Renal pelvis (tissue), 4 donors: ENCODE data around the gene ATP1A1. TPM values are rescaled to one million over a fixed set of nuclear protein-coding genes. Genes with fewer than 3 reads are reported as not detected.

Experiments
- DNase-seq: peaks from one replicate; pipeline ENCODE4 v3.0.0-alpha.2; 2013
- polyA plus RNA-seq, 3 donors: library from polyadenylated mRNA; unstranded; fragments of 120-200 nt; gene quantifications; one replicate each; pipeline ENCODE4 v1.2.1, GENCODE V29; 2013; ENCODE audit not compliant: insufficient read length in 3 of 3

Gene ATP1A1
- polyA plus RNA-seq, 3 donors: 758 to 858 (median 851) TPM

DNA sequence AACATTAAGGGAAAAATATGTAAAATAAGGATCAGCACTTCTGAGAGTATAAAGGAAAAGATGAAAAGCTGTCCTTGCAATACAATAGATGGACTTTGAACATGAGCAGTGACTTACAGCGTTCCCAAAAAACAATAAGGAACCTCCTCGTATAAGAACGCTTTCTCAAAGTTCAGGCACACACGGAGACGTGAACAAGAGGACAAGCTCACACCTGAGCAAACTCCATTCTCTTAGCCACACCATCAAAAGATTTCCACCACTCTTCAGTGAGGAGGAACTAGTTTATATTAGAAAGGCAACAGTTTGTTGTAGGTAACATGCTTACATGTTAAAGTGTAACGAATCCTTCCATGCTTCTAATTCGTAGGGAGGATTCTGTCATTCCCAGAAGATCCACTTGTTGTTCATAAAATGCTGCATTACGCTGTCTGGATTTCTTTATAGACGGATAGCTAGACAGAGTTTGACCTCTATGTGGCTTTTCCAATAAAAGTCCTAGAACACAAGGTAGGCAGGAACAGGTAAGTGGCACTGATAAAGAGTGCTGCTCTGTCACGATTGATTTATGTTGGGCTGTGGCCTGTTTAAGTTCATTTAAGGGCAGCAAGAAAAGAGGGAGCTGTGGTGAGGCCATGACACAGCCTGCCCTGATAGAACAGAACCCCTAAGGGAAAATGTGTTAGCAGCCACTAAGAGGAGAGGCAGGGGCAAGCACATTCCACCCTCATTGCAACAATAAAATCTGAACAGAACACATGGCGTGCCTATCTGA lies 37.0 kb upstream of the ATP1A1 start:
- DNase-seq: no peak

DNA sequence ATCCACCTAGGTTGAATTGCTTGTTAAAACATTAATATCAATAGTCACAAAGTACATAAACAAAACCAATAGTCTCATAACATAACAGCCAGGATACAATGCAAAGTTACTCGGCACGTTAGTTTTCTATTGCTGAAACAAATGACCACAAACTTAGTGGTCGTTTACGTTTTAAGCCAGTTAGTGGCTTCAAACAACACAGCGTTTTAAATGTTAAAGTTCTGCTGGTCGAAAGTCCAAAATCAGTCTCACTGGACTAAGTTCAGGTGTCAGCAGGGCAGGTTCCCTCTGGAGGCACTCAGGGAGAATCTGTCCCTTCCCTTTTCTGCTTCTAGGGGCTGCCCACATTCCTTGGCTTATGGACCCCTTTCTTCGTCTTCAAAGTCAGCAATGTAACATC lies 35.6 kb upstream of the ATP1A1 start:
- DNase-seq: no peak

DNA sequence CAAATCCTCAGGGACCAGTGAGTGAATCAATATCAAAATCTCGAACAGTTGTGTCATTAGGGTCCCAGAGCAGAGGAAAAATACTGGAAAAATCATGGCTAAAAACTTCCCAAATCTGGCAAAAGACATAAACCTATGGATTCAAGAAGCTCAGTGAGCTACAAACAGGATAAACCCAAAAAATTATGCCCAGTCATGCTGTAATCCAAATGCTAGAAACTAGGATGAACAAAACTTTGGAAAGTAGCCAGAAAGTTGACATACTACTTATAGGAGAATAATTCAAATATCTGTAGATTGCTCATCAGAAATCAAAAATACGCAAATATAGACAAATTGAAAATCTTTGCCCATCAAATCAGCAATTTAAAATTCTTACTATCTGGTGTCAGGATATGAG lies 34.6 kb upstream of the ATP1A1 start:
- no peak for DNase-seq

DNA sequence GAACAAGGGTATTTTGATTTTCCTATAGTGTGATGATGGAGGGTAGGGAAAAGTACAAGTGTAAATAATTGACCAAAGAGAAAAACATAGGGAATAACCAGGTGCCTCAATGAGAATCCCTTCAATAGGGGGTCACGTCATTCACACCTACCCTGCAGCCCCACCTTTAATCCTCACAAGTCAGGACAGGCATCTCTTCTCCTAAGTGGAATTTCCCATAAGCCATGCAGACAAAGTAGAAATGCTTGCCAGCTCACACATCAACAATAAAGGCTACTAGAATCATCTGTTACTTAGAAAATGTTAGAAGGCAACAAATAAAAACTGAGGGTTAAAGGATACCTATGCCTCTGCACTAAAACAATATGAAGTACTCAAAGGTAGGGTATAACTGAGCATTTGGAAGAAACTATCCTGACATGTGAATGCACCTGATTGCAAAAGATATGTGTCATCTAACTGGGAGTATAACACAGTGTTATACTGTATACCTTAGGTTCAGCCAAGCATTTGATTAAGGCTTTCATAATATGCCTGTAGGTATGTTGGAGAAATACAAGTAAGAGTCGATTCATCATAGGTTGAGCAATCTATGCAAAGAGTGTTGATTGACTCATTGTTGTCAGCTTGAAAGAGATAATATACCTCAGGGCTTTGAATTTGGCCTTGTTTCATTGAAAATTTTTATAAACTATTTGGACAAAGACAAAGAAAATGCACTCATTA lies 32.4 kb upstream of the ATP1A1 start:
- no peak for DNase-seq

DNA sequence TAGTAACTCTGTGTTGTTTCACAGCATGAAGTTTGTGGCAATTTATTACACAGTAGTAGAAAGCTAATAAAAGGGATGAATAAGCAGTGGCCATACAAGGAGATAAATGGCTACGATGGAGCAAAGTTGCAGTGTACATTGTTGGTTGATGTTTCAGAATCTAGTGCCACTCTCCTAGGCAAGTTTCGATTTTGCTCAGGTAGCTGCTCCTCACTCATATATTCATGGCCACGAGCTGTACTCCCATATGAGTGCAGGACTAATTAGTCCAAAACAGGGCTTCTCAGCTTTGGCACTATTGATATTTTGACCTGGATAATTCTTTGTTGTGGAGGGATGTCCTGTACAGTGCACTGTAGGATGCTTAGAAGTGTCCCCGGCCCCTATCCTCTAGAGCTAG lies 30.0 kb upstream of the ATP1A1 start:
- DNase-seq: no peak

DNA sequence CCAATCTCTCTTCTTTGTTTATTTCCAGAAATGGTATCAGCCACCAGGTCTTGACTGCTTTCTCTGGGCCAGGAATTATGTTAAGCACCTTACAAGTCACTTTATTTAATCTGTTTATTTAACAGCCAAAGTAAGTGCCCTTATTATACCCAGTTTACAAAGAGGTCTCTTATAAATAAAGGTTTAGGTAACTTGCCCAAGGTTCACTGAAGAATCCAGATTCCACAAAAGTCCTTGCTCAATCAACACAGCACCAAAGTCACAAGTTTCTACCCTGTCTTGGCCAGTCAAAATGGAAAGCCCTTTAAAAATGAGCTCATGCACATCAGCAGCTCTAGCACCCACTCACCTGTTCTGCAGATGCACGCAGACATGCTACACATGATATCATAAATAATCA lies 28.0 kb upstream of the ATP1A1 start:
- no peak for DNase-seq

DNA sequence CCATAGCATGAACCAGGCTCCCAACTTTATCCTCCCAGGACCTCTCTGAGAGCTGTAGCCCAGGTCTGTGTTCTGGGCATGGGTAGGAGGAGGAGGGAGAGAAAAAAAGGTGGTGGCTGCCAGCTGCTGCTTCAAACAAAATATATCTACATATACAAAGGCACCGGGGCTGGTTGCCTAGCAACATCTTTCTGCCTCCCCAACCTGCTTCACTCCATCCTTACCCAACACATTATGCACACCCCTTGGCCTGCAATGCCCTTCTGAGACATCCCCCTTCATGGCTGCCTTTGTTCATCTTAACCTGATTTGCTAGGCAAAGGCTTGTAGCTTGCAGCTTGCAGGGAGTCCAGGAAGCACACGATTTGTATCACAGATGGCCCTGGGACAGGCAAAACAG lies 27.2 kb upstream of the ATP1A1 start:
- DNase-seq: no peak

DNA sequence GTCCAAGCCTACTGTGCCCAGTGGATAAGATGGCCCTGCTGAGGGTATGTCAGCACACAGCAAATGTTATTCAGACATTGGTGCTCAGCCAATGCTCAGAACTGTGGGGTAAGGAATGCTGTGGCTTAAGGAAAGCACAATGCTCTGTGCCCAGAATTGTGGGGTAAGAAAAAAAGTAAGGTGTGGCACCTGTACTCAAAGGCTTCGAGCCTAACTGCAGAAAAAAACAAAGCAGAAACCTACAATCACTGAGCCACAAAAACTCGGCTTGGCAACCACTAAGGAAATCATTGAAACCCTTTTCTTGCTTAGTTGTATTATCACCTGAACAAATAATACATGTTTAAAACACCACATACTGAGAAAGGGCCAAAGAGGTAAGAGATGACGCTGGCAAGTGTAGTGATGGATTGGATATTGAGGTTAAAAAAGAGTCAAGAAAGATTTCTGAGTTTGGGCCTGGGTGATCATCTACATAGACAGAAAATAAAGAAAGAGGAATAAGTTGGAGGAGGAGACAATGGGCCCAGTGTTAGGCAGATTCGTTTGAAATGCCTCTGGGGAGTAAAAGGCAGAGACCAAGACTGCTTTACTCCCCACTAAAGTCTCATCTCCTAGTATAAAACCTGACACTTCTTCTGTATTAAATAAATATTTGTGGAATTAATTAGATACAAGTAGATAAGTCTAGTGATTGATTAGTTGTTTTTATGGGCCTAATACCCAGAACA lies 25.9 kb upstream of the ATP1A1 start:
- DNase-seq: no peak

DNA sequence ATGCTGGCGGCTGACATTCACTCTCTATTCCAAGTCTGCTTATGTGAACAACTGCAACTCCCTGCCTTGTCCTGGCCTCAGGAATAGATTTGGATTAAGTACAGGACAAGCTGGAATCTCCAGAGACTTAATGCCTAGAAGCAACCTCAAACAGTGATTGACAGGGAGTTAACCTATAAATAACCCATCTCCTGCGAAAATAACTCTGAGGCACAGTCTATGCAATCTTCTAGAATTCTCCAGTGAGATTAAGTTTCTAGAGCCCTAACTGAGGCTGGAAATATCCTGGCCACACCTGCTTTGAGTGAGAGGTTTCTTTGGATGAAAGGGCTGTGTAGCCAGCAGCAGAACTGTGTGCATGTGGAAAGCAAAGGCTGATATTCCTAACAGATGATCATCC lies 25.3 kb upstream of the ATP1A1 start:
- DNase-seq: no peak

DNA sequence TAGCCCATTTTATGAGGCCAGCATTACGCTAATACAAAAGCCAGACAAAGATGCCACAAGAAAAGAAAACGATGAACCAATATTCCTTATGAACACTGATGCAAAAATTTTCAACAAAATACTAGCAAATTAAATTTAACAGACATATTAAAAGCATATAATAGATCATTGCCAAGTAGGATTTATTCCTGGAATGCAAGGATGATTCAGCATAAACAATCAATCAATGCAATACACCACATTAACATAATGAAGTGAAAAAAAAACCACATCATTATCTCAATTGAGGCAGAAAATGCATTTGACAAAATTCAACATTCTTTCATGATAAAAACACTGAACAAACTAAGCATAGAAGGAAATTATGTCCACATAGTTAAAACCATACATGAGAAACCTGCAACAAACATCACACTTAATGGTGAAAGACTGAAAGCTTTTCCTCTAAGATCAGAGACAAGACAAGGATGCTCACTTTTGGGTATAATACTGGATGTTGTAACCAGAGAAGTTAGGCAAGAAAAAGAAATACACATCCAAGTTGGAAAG lies 22.9 kb upstream of the ATP1A1 start:
- no peak for DNase-seq

DNA sequence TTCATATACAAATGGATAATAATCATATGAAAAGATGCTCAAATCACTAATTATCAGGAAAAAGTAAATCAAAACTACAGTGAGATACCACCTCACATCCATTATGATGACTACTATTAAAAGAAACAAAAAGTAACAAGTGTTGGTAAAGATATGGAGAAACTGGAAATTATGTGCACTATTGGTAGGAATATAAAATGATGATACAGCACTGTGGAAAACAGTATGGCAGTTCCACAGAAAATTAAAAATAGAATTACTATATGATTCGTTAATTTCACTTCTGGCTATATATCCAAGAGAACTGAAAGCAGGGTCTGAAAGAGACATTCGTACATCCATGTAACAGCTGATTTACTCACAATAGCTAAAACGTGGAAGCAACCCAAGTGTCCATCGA lies 21.1 kb upstream of the ATP1A1 start:
- no peak for DNase-seq

DNA sequence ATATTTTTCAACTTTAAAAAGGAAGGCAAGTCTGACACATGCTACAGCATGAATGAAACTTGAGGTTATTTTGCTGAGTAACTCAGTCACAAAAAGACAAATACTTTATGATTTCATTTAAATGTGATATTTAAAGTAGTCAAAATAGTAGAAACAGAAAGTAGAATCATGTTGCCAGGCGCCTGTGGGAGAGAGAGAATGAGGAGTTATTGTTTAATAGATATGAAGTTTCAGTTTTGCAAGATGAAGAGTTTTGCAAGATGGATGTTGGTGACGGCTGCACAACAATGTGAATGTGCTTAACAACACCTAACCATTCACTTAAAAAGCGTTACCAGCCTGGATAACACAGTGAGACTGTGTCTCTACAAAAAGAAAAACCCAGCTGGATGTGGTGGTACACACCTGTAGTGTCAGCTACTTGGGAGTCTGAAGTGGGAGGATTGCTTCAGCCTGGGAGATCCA lies 20.7 kb upstream of the ATP1A1 start:
- no peak for DNase-seq

DNA sequence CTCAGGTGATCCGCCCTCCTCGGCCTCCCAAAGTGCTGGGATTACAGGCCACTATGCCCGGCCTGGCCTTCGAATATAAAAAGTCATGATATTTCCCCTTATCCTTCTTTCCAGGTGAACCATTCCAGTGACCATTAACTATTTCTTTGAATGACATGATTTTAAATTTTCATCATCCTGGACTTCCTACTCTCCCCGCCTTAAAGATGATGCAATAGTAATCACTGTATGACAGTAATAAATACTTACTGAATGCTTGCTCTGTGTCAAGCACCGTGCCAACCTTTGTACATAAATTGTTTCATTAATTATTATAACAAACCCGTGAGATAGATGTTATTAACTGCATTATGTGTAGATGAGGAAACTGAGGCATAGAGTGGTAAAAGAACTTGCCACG lies 19.9 kb upstream of the ATP1A1 start:
- DNase-seq: no peak

DNA sequence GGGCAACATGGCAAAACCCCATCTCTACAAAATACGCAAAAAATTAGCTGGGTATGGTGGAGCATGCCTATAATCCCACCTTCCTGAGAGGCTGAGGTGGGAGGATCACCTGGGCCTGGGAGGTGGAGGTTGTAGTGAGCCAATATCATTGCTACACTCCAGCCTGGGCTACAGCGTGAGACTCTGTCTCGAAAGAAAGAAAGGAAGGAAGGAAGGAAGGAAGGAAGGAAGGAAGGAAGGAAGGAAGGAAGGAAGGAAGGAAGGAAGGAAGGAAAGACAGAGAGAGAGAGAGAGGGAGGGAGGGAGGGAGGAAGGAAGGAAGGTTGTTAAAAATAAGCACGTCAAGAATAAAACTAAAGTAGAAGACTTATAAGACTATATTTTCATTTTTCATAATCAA lies 17.0 kb upstream of the ATP1A1 start:
- no peak for DNase-seq

DNA sequence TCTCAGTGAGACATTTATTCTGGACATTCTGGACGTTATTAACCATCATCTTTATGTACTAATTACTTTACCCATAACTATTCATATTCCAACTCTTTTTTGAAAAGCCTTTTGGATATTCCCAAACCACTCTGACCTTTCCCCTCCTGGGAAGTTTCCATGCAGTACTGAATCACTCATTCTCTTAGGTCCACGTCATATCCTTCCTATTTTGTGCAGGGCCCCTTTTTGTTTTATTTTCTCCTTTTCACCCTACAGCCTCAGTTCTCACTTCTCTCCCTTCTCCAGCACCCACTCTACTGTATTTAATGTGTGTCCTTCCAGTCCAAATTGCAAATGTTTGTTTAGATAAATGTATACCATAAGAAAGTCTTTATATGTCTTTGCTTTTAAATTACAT lies 16.4 kb upstream of the ATP1A1 start:
- no peak for DNase-seq

DNA sequence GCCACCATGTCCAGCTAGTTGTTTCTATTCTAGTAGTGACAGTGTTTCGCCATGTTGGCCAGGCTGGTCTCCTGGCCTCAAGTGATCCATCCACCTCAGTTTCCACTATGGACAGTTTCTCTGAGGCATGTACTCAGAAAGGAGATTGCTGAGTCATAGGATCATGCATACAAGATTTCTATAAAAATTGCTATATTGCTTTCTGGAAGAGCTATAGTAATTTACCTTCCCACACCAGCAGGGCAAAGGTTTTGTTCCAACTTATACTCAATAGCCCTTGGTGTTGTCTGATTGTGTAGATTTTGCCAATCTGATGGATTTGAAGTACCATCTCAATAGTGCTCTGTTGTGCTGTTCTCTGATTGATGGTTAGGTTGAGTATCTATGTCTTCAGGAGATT lies 15.6 kb upstream of the ATP1A1 start:
- DNase-seq: no peak

DNA sequence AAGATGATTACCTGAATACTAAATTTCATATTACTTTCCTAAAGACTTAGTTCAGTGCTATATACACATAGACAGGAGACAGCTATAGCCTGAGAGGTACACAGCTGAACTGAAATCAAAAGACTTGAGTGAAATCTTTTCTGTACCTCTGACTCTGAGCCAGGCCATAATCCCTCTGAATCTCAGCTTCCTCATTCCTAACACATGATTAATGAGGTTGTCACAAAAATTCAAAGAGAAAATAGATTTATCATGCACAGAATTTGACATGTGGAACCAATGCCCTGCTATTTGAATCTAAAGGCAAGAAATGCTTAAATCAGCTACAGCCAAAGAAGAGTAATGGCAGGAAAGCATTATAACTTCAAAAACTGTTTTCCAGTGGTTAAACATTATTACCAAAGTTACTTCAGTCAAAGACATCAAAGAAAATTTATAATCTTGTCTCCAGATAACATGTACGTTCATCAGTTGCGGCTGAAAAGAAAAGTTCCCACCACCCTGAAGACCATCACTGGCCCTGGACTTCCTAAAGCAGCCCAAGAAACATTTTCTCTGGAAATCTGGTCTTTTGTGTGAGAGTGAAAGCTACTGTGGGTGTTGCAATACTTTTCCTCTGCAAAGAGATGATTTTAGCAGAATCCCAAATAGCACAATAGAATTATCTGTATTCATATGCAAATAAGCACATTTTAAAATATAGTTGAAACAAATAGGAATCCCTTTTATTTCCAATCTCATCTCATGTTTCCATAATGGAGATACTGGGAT lies 13.8 kb upstream of the ATP1A1 start:
- DNase-seq: no peak

DNA sequence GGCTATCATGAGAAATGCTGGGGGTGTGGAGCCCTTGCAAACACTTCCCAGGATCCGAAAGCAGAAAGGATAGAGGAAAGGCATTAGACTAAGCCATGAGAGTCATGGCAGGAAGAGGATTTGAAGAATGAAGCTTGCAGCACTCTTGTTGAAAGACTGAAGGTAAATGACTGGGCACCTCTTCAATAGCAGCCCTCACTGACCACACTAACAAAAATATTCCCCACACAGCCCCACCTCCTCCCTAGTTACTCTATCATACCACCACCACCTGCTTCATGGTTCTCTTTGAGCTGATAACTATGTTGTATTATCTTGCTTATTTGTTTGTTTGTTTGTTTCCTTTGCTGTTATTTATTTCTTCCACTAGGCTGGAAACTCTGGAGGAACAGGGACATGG lies 13.2 kb upstream of the ATP1A1 start:
- no peak for DNase-seq

DNA sequence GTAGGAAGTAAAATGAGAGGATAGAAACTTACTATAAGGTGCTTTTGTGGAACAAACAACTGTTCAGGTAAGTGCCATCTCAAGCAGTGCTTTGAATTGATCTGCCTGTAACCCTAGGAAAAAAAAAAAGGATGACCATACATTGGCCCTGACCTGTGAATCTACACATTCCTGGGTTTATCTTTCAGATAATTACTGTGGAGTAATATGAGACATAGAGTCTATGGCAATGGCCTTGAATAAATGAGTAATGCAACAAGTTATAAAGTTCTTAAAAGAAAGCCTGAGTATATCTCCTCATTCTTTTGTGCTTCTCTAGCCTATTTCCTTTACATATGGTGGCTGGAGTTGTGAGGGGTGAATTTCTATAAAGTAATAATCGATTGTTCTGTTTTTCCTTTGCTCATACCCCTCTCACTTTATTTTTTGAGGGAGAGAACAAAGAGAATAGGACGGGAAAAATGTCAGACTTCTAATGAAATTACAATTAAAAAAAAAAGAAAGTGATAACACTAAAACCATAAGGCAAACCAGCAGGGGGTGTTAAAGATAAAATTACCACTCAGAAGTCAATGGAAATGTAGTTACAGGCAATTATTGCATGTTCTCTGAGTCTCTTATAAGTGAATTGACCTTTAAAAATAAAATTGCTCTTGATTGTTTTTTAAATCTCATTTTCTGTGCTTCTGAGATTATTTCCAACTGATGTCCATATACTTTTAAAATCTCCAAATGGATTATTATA lies 12.4 kb upstream of the ATP1A1 start:
- no peak for DNase-seq

DNA sequence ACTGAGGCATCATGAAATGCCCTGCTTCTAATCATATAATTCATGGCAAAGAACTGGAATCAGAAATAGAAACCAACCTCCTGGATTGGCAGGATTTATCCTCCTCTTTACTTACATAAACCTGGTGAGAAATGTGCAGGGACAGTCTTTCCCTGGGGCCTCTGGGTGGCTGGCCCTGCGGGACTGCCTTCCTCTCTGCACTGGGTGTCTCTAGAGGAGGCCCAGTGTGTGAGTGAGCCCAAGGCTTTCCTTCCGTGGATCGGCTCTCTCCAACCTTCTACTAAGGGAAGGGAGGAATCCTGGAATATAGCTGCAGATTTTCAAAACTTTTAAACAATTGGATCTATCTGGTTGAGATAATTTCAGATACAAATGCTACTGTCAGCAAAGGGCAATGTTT lies 11.4 kb upstream of the ATP1A1 start:
- DNase-seq: no peak

DNA sequence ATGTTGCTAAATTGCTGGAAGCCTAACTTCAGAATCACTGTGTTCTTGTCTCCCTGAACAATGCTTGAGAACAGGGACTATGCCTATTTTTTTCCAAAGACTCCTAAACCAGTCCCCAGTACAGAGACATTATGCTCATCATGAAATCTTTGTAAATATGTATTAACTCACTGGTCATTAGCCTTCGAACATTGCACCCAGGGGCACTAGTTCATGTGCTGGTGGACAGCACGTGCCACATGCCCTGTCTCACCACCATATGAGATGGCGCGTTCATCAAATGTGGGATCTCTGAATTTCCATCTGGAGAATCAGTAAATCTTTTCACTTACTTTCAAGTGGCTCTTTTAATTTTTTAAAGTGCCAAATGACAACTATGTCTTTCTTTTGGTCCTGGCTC lies 11.0 kb upstream of the ATP1A1 start:
- no peak for DNase-seq
